RWPE1 (cell line): Measurements from ENCODE around the gene DPEP2NB.

ENCODE experiments used
- CTCF ChIA-PET: fragments of 350-600 bp; sonication (Branson Sonifier 250); formaldehyde crosslinking; extraction: SDS; loops from one replicate; lab custom pipeline; 2021; lab: Yijun Ruan, JAX
- POLR2A ChIA-PET: fragments of 400-600 bp; formaldehyde crosslinking; extraction: SDS; loops from one replicate; lab custom pipeline; 2020; ENCODE audit warnings: antibody characterized with exemption; ENCODE audit not compliant: low non-redundant PET; lab: Yijun Ruan, JAX
- DNase-seq: peaks from one replicate; pipeline ENCODE4 v3.0.0; 2012; ENCODE audit warnings: low spot score
- H3K27ac ChIP-seq: fragments of 450-650 bp; 2 replicates; pipeline ENCODE4 v1.5.1; 2017
- CTCF ChIP-seq: fragments of 450-650 bp; conservative IDR thresholded peaks from 2 replicates; pipeline ENCODE4 v1.5.1; 2017; ENCODE audit warnings: low read depth, mild to moderate bottlenecking

The DPEP2NB gene

GRCh38 chr16:68049449-68049848 lies 33.7 kb upstream of the DPEP2NB start:
- POLR2A ChIA-PET: no interaction called here
- CTCF ChIA-PET: no interaction called here
- no peak for DNase-seq
- H3K27ac ChIP-seq: no peak overlapping the region
- TF ChIP-seq CTCF: no peak

- no peak for TF ChIP-seq CTCF
- DNase-seq: no peak
- POLR2A ChIA-PET: no interaction called here
- CTCF ChIA-PET: interaction anchor here (0.6 to 0.9 kb wide), 3 partner anchors 17 to 168 kb away, joined by 3 read pairs; no protein-coding TSS in a partner anchor
- no peak overlapping the region for H3K27ac ChIP-seq
These were observed 32.3 kb upstream of the DPEP2NB start for GRCh38 chr16:68047987-68048386.

- TF ChIP-seq CTCF: no peak
- DNase-seq: no peak
- ChIA-PET CTCF (interaction anchor here (0.6 kb wide), 1 partner anchor 636 kb away, joined by 3 read pairs; no protein-coding TSS in a partner anchor), POLR2A (no interaction called here)
- no peak overlapping the region for H3K27ac ChIP-seq
These were observed 30.4 kb upstream of the DPEP2NB start for GRCh38 chr16:68046106-68046505.

DNA sequence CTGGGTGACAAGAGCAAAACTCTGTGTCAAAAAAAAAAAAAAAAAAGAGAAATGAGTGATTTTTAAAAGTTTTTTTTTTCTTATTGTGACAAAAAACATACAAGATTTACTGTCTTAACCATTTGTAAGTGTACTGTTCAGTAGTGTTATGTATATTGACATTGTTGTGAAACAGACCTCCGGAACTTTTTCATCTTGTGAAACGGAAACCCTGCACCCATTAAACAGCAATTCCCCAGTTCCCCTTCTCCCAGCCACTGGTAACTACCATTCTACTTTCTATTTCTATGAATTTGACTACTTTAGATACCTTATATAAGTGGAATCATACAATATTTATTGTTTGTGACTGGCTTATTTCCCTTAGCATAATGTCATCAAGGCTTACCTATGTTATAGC lies 26.1 kb upstream of the DPEP2NB start:
- H3K27ac ChIP-seq: no peak overlapping the region
- no peak for TF ChIP-seq CTCF
- DNase-seq: no peak
- ChIA-PET POLR2A (no interaction called here), CTCF (interaction anchor here (0.6 to 1.5 kb wide), 4 partner anchors 9 to 225 kb away, joined by 5 to 7 read pairs (median 6); no protein-coding TSS in a partner anchor)

GRCh38 chr16:68040506-68041288 lies 25.0 kb upstream of the DPEP2NB start:
- H3K27ac ChIP-seq: no peak overlapping the region
- ChIA-PET CTCF (interaction anchor here (0.5 to 1.5 kb wide), 21 partner anchors 8 to 224 kb away, joined by 3 to 18 read pairs (median 4); partner anchors contain the start of genes DDX28, DUS2 and PSMB10), POLR2A (no interaction called here)
- peak; percentile 78 for DNase-seq
- TF ChIP-seq CTCF: peak; percentile 90

GRCh38 chr16:68037841-68038597 lies 22.3 kb upstream of the DPEP2NB start:
- CTCF ChIA-PET: interaction anchor here (0.6 to 1.2 kb wide), 2 partner anchors 27 to 214 kb away, joined by 4 to 6 read pairs; no protein-coding TSS in a partner anchor
- POLR2A ChIA-PET: no interaction called here
- no peak for DNase-seq
- no peak overlapping the region for H3K27ac ChIP-seq
- TF ChIP-seq CTCF: no peak
